NCI-H510A (cell line): Measurements from ENCODE around the gene SHE.
"Not testable (repeated sequence)": the region's sequence is repeated elsewhere in the genome, so short reads cannot be mapped to it uniquely, and the experiment has no call there.

Experiments used
- DNase-seq: peaks from one replicate; lab custom pipeline; 2025; lab: John Stamatoyannopoulos, UW

Gene SHE

GRCh38 chr1:154514066-154514553 is 11.9 kb upstream of the SHE start:
- no peak for DNase-seq

- no peak for DNase-seq
Measured at GRCh38 chr1:154512760-154513159, 10.5 kb upstream of the SHE start.

DNA sequence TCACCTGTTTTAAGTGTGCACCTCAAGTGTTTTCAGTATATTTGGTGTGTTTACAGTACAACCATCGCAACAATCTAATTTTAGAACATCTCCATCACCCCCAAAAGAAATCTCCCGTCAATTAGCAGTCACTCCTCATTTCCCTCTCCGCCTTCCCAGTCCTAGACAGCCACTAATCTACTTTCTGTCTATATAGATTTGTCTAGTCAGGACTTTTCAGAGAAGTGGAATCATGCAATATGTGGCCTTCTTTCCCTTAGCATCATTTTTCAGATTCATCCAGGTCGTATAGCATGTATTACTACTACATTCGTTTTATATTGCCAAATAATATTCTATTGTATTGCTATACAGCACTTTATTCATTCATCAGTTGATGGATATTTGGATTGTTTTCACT is 1.7 kb upstream of the SHE start:
- no peak for DNase-seq

GRCh38 chr1:154502744-154503115 is 518 bp upstream of the SHE start:
- DNase-seq = no peak

GRCh38 chr1:154501423-154502065 is 668 bp downstream of the SHE start:
- no peak for DNase-seq

DNA sequence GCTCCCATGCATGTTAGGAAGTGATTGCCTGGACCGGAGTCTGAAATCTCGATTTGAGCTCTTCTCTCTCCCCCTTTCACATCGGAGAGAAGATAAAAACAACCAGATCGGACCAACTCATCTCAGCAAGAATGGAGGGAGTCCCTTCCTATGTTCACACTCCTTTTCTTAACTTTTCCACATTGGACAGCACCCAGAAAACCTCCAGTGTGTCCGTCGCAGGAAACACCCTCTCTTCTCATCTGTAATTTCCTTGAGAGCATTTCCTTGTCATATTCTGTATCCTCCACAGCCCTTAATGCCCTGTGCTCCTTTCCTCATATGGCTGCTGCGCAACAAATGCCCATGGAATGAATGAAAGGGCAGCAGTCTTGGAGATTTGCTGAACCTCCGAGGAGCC is 1.7 kb downstream of the SHE start:
- DNase-seq = no peak

GRCh38 chr1:154499446-154499845 is 2.8 kb downstream of the SHE start:
- DNase-seq = no peak

- DNase-seq = no peak
Measured at GRCh38 chr1:154497026-154497806, 5.0 kb downstream of the SHE start.

DNA sequence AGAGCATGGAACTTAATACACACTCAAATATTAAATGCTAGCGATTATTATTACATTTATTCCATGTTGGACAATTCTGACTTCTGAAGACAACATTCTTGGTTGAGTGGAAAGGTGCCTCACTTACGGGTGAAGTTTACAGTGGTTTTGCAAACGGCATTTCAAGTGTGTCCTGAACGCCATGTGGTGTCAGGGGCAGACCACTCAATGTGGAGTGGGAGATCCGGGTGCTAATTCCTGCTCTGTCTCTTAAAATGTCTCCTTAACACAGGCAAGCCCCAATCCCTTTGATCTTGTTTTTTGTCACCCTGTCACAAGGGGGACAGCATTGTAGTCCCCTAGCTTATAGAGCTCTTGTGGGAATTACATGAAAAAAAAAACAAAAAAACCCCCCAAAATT is 5.8 kb downstream of the SHE start:
- DNase-seq = no peak

GRCh38 chr1:154495496-154496273 is 6.5 kb downstream of the SHE start:
- no peak for DNase-seq

DNA sequence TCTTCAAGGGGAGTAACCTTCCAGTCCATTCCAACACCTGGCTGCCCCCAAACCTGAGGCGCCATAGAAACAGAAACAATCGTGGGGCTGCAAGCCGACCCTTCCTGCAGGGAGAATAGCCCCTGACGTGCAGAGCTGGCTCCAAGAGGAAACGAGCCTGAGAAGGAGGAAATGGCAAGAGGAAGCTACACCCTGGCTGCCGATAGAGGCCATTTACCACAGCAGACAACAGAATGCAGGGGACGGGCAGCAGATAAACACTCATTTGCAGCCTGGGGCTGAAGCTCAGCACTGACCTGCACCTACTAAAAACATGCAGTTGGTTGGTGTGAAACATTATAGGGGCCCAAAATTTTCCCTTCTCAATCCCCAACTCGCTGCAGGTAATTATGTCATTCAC is 8.9 kb downstream of the SHE start:
- no peak for DNase-seq

DNA sequence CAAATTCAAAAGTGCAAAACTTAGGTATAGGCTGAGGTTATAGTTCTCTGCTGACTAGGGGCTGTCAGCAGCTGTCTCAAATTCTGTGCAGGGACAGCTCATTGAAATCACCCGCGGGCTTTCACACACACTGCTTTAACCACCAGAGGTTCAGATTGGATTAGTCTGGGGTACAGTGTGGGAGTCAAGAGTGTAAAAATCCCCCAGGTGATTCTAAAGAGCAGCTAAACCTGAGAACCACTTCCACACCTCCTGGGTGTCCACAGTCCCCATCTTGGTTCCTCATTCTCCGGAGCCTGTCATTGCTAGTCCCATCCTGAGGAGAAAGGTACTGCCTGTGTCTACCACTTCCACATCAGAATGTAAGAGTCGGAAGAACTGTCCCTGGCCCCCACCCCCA is 10.1 kb downstream of the SHE start:
- no peak for DNase-seq

GRCh38 chr1:154490317-154490716 is 11.9 kb downstream of the SHE start:
- no peak for DNase-seq

GRCh38 chr1:154489695-154490274 is 12.4 kb downstream of the SHE start:
- DNase-seq = no peak

DNA sequence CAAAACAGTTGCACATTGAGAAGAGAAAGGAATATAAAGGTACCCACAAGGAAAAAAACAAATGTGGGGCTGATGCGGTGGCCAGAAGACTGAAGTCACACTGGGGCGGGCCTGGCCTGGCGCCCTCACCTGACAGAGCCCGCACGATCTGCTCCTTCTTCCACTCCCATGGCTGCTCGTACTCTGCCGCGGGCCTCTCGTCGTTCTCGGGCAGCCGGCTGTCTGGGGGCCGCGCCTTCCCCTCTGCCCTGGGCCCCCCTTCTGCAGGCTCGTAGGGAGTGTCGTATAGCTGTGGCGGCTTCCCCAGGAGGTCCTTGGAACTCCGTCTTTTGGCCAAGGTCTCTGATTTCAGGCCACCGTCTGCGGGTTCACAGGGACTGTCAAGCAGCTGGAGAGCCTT is 13.3 kb downstream of the SHE start:
- DNase-seq = no peak

GRCh38 chr1:154486756-154487155 is 15.5 kb downstream of the SHE start:
- not testable (repeated sequence) for DNase-seq

DNA sequence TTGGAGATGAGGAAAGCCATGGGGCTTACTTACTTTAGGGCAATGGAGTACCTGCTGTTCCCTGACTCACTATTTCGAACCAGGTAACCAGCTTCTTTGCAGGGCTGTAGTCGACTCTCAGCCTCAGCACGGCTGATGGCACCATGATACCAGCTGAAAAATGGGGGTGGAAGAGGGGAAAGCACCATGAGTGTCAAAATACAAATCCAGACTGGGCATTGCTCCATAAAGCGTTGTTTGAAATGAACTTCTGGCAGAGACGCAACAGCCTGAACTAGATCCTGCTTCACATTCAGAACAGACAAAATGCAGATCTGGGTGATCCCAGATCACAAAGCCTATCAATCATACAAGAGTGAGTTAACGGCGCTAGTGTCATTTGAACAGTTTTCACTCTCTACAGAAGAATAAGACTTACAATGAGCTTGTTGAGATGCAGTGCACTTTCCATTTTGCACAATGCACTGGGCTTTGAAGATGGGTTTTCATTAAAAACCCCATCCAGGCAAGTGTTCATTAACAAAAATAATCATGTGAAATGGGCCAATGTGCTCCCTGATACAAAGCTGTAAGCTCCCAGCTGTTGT is 16.2 kb downstream of the SHE start:
- DNase-seq = no peak

DNA sequence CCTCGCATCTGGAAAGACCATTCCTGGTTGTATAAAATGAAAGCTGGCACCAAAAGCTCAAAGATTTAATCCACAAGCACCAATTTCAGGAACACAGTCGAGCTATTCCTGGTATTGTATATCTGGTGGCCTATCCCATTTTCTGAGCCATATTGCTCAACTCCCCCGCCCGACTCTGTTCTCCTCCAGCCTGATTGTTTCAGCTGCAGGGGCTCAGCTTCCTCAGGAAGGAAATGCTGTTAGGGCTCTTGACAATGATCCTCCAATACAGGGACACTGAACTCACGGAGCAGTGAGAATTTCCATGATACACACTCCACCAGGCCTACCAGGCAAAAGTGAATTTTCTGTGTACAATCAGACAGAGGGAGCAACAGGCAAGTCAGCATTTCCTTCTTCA is 17.1 kb downstream of the SHE start:
- no peak for DNase-seq

DNA sequence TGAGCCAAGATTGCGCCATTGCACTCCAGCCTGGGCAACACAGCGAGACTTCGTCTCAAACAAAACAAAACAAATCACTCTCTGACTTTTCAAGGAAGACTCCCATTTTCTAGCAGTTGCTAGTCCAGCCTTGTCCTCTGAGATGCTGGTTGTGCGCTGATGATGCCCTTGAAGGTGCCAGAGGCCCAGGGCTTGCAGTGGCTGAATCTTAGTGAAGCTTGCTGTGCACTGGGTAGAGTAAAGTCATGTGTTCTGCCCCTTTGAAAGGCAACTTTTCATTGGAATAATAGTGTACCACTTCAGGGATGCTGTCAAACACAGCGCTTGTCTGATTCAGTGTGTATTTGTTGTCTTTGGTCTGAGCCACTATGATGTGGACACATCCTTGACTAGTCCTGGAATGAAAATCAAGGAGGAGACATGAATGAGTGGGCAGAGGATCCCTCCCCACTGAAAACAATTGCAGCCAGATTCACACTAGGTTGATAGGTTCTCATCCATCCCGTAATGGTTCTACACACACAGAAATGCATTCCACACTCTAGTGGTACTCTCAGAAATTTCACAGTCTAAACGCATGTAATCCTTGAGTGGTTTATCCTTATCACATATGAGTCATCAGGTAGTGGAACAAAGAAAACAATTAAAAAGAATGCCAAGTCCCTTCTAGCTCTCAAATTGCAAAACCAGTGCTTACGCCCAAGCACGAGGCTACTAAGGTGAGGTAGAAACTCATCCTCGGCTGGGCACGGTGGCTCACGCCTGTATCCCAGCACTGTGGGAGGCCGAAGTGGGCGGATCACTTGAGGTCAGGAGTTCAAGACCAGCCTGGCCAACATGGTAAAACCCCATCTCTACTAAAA is 18.0 kb downstream of the SHE start:
- DNase-seq = no peak

GRCh38 chr1:154481053-154481452 is 21.2 kb downstream of the SHE start:
- DNase-seq = no peak

DNA sequence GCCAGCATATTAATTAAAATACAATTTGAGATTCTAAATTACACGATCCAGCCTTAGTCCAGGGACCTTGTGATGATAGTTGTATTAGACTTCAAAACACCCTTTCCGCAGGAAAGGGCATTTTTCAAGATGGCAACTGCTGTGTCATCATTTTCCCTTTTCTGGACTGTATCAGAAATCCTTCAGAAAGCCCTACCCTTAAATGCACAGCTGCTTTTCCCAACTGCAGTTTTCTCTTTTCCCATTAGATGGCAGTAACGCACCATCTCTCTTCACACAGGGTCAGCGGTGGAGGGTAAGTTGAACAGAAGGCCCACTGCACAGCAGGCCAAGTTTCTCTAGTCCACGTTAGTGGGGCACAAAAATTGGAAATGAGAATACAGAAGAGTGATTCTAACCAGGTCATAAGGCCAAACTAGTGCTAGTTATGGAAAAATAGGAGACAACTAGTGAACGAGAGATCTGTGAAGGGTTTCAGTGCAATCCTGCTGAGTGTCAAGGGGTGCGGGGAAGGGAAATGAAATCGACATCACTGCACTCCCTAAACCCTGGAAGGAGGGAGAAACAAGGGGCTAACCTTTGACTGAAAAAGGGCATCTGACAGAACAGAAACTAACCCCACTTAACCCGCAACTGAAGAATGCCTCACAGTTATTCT is 22.3 kb downstream of the SHE start:
- DNase-seq = no peak
